H9 (cell line): ENCODE data around the gene TTC31. TPM values are rescaled to one million over a fixed set of nuclear protein-coding genes. Genes with fewer than 3 reads are reported as not detected.
"Not testable (repeated sequence)": the region's sequence is repeated elsewhere in the genome, so short reads cannot be mapped to it uniquely, and the experiment has no call there.

Experiments used
- DNase-seq: peaks from one replicate; pipeline ENCODE4 v3.0.0-alpha.2; 2017
- H2AFZ ChIP-seq: one replicate; pipeline ENCODE4 v1.6.1; 2013; ENCODE audit warnings: mild to moderate bottlenecking, low read length, control low read depth, moderate library complexity
- H2AK5ac ChIP-seq: 2 replicates; pipeline ENCODE4 v1.6.1; 2013; ENCODE audit warnings: low read length, control low read depth, mixed read lengths; ENCODE audit not compliant: insufficient read length
- H2BK120ac ChIP-seq: one replicate; pipeline ENCODE4 v1.6.1; 2013; ENCODE audit warnings: low read depth, mild to moderate bottlenecking, low read length, control low read depth, inconsistent platforms; ENCODE audit not compliant: poor library complexity, severe bottlenecking
- H2BK12ac ChIP-seq: 2 replicates; pipeline ENCODE4 v1.6.1; 2013; ENCODE audit warnings: low read length, control low read depth, mixed read lengths, low read depth; ENCODE audit not compliant: insufficient read length
- H2BK15ac ChIP-seq: 2 replicates; pipeline ENCODE4 v1.6.1; 2013; ENCODE audit warnings: low read depth, low read length, control low read depth
- H2BK20ac ChIP-seq: one replicate; pipeline ENCODE4 v1.6.1; 2013; ENCODE audit warnings: low read depth, mild to moderate bottlenecking, low read length, control low read depth, inconsistent platforms; ENCODE audit not compliant: poor library complexity, severe bottlenecking
- H2BK5ac ChIP-seq: 2 replicates; pipeline ENCODE4 v1.6.1; 2013; ENCODE audit warnings: low read length, control low read depth, mixed read lengths; ENCODE audit not compliant: insufficient read length
- H3K14ac ChIP-seq: 2 replicates; pipeline ENCODE4 v1.6.1; 2013; ENCODE audit warnings: low read length, control low read depth; ENCODE audit not compliant: insufficient read depth
- H3K18ac ChIP-seq: 2 replicates; pipeline ENCODE4 v1.6.1; 2013; ENCODE audit warnings: low read depth, mild to moderate bottlenecking, mixed read lengths, low read length, control low read depth; ENCODE audit not compliant: insufficient read length
- H3K23ac ChIP-seq: 2 replicates; pipeline ENCODE4 v1.6.1; 2013; ENCODE audit warnings: low read length, control low read depth, mixed read lengths, low read depth; ENCODE audit not compliant: insufficient read length
- H3K23me2 ChIP-seq: 2 replicates; pipeline ENCODE4 v1.6.1; 2013; ENCODE audit warnings: low read depth, mild to moderate bottlenecking, mixed read lengths, low read length, control low read depth; ENCODE audit not compliant: insufficient read length, poor library complexity, severe bottlenecking
- H3K27ac ChIP-seq: 2 replicates; pipeline ENCODE4 v1.5.1; 2013; ENCODE audit warnings: low read length, control low read depth, mixed read lengths, low read depth; ENCODE audit not compliant: insufficient read length
- H3K27me3 ChIP-seq: 2 replicates; pipeline ENCODE4 v1.6.1; 2013; ENCODE audit warnings: low read length, control low read depth, inconsistent platforms; ENCODE audit not compliant: insufficient read depth
- H3K4ac ChIP-seq: 2 replicates; pipeline ENCODE4 v1.6.1; 2013; ENCODE audit warnings: low read depth, mild to moderate bottlenecking, control low read depth, inconsistent platforms, low read length, moderate library complexity
- H3K4me1 ChIP-seq: 2 replicates; pipeline ENCODE4 v1.6.1; 2013; ENCODE audit warnings: low read length, control low read depth, inconsistent platforms; ENCODE audit not compliant: insufficient read depth
- H3K4me2 ChIP-seq: 2 replicates; pipeline ENCODE4 v1.6.1; 2013; ENCODE audit warnings: low read length, control low read depth, mixed read lengths; ENCODE audit not compliant: insufficient read length, insufficient read depth
- H3K56ac ChIP-seq: 2 replicates; pipeline ENCODE4 v1.6.1; 2013; ENCODE audit warnings: low read depth, mild to moderate bottlenecking, mixed read lengths, low read length, control low read depth; ENCODE audit not compliant: insufficient read length
- H3K79me1 ChIP-seq: 2 replicates; pipeline ENCODE4 v1.6.1; 2013; ENCODE audit warnings: low read depth, mild to moderate bottlenecking, moderate library complexity, low read length, control low read depth, inconsistent platforms; ENCODE audit not compliant: insufficient read depth, poor library complexity, severe bottlenecking
- H3K79me2 ChIP-seq: 2 replicates; pipeline ENCODE4 v1.6.1; 2013; ENCODE audit warnings: low read length, control low read depth, inconsistent platforms; ENCODE audit not compliant: insufficient read depth
- H3K9ac ChIP-seq: 2 replicates; pipeline ENCODE4 v1.6.1; 2013; ENCODE audit warnings: low read length, control low read depth, mixed read lengths; ENCODE audit not compliant: insufficient read length; ENCODE audit errors: extremely low read depth
- H3K9me3 ChIP-seq: one replicate; pipeline ENCODE4 v1.6.1; 2013; ENCODE audit warnings: low read depth, low read length, inconsistent platforms; ENCODE audit not compliant: control insufficient read depth
- H3T11ph ChIP-seq: one replicate; pipeline ENCODE4 v1.6.1; 2013; ENCODE audit warnings: mild to moderate bottlenecking, low read length, control low read depth, inconsistent platforms
- H4K20me1 ChIP-seq: one replicate; pipeline ENCODE4 v1.6.1; 2013; ENCODE audit not compliant: control insufficient read depth, insufficient read length, insufficient read depth
- H4K5ac ChIP-seq: 2 replicates; pipeline ENCODE4 v1.6.1; 2013; ENCODE audit warnings: low read depth, mild to moderate bottlenecking, mixed read lengths, low read length, control low read depth; ENCODE audit not compliant: insufficient read length
- H4K8ac ChIP-seq: replicated peaks from 2 replicates; pipeline ENCODE4 v1.6.1; 2013; ENCODE audit warnings: low read length, control low read depth, mixed read lengths, low read depth; ENCODE audit not compliant: insufficient read length
- H4K91ac ChIP-seq: 2 replicates; pipeline ENCODE4 v1.6.1; 2013; ENCODE audit warnings: low read depth, mild to moderate bottlenecking, moderate library complexity, mixed read lengths, low read length, control low read depth; ENCODE audit not compliant: insufficient read length
- H3K27ac Mint-ChIP-seq, 3 experiments: 2 replicates in 2 of 3; 3 replicates in 1 of 3; pipeline ENCODE4 v1.8.0; 2020 to 2021; ENCODE audit warnings: mixed read lengths in 3 of 3, mild to moderate bottlenecking in 1 of 3, moderate library complexity in 1 of 3
- H3K27me3 Mint-ChIP-seq: 2 replicates; pipeline ENCODE4 v1.8.0; 2021; ENCODE audit warnings: low read depth, mild to moderate bottlenecking, moderate library complexity, mixed read lengths
- H3K36me3 Mint-ChIP-seq, 3 experiments: 2 replicates in 2 of 3; 3 replicates in 1 of 3; pipeline ENCODE4 v1.8.0; 2020 to 2021; ENCODE audit warnings: low read depth in 3 of 3, mixed read lengths in 3 of 3; ENCODE audit not compliant: insufficient read depth in 1 of 3
- H3K4me1 Mint-ChIP-seq, 2 experiments: 2 replicates each; pipeline ENCODE4 v1.8.0; 2020; ENCODE audit warnings: mixed read lengths in 2 of 2
- H3K4me3 Mint-ChIP-seq, 2 experiments: 2 replicates in 1 of 2; 3 replicates in 1 of 2; pipeline ENCODE4 v1.8.0; 2020 to 2021; ENCODE audit warnings: mild to moderate bottlenecking in 2 of 2, mixed read lengths in 2 of 2, moderate library complexity in 1 of 2
- H3K9me3 Mint-ChIP-seq, 2 experiments: 2 replicates in 1 of 2; 3 replicates in 1 of 2; pipeline ENCODE4 v1.8.0; 2020; ENCODE audit warnings: mild to moderate bottlenecking in 2 of 2, mixed read lengths in 2 of 2, moderate library complexity in 1 of 2
- WGBS: extraction: QIAGEN DNeasy Blood & Tissue Kit; methylation state at CpG from one replicate; pipeline ENCODE4 v1.1.7; 2013; ENCODE audit warnings: missing lambda C conversion rate, low lambda C conversion rate, mixed read lengths; ENCODE audit not compliant: insufficient read length; ENCODE audit errors: extremely low coverage; 5-methylcytosine and 5-hydroxymethylcytosine counted together
- total RNA-seq: library from RNA; stranded (reverse); gene quantifications from 2 replicates; pipeline ENCODE4 v1.2.1, GENCODE V29; 2021
- TF ChIP-seq, protein P1 (sequence below): fragments of 200-600 bp; sonication (generic); conservative IDR thresholded peaks from 3 replicates; pipeline ENCODE4 v1.8.0; 2021; ENCODE audit warnings: antibody characterized with exemption, mild to moderate bottlenecking

Gene TTC31
- total RNA-seq, 1 experiment from 2014 or later, result 33.3 TPM

DNA sequence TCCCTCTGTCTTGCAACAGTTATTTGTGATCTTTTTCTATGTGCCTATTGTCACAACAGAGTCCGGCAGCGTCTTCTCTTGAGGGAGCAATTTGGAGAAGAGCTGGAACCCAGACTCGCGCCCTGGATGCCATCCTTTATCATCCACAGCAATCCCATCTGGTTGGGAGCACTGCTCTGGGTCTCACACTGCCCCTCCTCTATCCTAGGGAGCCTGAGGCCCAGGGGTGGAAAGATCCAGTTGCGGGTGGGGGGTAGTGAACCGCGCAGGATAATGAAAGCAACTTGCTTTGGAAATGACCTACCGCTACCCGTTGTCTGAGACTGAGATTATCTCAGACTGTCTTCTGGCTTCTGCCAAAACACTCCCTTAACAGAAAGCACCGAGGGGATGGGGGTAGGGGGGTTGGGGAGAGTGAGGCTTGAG lies 23.9 kb upstream of the TTC31 start:
- Mint-ChIP-seq H3K27ac (peak overlapping the region; percentile 67 to 98 (median 98); a peak in 5 of 7 replicates), H3K27me3 (no peaks in the 10 kb centered on the region), H3K4me1 (peaks cover 28 to 37% of the 10 kb centered on the region in 2 experiments), H3K9me3 (no peaks in the 10 kb centered on the region), H3K4me3 (peak overlapping the region; percentile 96 to 97), H3K36me3 (peaks cover 10 to 29% (median 28%) of the 10 kb centered on the region in 3 experiments; a peak in 6 of 7 replicates)
- no CpG with 5 or more reads among the region's 10 CpGs for WGBS
- H3K27me3 ChIP-seq, result no peaks in the 10 kb centered on the region
- TF ChIP-seq, protein P1, sequence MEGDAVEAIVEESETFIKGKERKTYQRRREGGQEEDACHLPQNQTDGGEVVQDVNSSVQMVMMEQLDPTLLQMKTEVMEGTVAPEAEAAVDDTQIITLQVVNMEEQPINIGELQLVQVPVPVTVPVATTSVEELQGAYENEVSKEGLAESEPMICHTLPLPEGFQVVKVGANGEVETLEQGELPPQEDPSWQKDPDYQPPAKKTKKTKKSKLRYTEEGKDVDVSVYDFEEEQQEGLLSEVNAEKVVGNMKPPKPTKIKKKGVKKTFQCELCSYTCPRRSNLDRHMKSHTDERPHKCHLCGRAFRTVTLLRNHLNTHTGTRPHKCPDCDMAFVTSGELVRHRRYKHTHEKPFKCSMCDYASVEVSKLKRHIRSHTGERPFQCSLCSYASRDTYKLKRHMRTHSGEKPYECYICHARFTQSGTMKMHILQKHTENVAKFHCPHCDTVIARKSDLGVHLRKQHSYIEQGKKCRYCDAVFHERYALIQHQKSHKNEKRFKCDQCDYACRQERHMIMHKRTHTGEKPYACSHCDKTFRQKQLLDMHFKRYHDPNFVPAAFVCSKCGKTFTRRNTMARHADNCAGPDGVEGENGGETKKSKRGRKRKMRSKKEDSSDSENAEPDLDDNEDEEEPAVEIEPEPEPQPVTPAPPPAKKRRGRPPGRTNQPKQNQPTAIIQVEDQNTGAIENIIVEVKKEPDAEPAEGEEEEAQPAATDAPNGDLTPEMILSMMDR, result no peak
- no peak overlapping the region for H3T11ph ChIP-seq
- H3K18ac ChIP-seq, result no peak overlapping the region
- no peak overlapping the region for H3K23ac ChIP-seq
- no peaks in the 10 kb centered on the region for H3K9me3 ChIP-seq
- H4K91ac ChIP-seq, result no peak overlapping the region
- no peak overlapping the region for H2AK5ac ChIP-seq
- peaks cover 2% of the 10 kb centered on the region; the same call in 1 of the 2 replicates for H3K4me1 ChIP-seq
- no peak overlapping the region for H2BK120ac ChIP-seq
- no peak overlapping the region for H2BK12ac ChIP-seq
- H3K56ac ChIP-seq, result no peak overlapping the region
- peak overlapping the region; percentile 97 for H3K4me2 ChIP-seq
- peaks cover 18% of the 10 kb centered on the region for H3K23me2 ChIP-seq
- H2AFZ ChIP-seq, result no peak overlapping the region
- no peaks in the 10 kb centered on the region for H3K79me2 ChIP-seq
- H4K8ac ChIP-seq, result no peak overlapping the region
- 0 out of 2 replicates have a peak overlapping the region, but pooled peaks have one; percentile 82 for H3K14ac ChIP-seq
- no peak overlapping the region for H2BK20ac ChIP-seq
- H4K20me1 ChIP-seq, result peaks cover 2% of the 10 kb centered on the region
- no peak overlapping the region for H3K27ac ChIP-seq
- DNase-seq, result no peak
- no peaks in the 10 kb centered on the region for H3K79me1 ChIP-seq
- H4K5ac ChIP-seq, result no peak overlapping the region
- no peak overlapping the region for H2BK5ac ChIP-seq
- H3K9ac ChIP-seq, result peak overlapping the region; percentile 92
- no peak overlapping the region for H2BK15ac ChIP-seq
- no peak overlapping the region; the same call in 1 of the 2 replicates for H3K4ac ChIP-seq

DNA sequence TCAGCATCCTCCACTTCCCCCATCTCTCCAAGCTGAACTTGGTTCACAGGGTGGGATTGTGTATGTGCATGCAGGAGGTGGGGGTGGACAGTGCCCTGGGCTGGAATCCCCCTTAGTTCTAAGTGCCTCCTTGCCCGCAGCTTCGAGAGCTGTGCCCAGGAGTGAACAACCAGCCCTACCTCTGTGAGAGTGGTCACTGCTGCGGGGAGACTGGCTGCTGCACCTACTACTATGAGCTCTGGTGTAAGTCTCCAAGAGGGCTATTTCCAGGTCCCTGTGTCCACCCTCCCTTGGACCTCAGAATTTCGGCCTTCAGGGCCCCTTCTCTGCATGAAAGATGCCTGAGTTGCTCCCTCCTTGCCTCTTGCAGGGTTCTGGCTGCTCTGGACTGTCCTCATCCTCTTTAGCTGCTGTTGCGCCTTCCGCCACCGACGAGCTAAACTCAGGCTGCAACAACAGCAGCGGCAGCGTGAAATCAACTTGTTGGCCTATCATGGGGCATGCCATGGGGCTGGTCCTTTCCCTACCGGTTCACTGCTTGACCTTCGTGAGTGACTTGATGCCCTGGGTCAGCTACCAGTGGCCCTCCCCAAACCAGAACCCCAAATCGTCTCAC lies 23.3 kb upstream of the TTC31 start:
- DNase-seq, result not testable (repeated sequence)

More for the DNA sequence above, 23.3 kb upstream of the TTC31 start:
- not testable (repeated sequence) for H3K9me3 ChIP-seq, H3K4me1 ChIP-seq, H4K8ac ChIP-seq, H2BK120ac ChIP-seq, H3K56ac ChIP-seq, H2BK12ac ChIP-seq, H3K4ac ChIP-seq, H3K27ac ChIP-seq, H3K23ac ChIP-seq, H3K27ac Mint-ChIP-seq, H3K9ac ChIP-seq, H3K14ac ChIP-seq, H4K91ac ChIP-seq, H2AFZ ChIP-seq, H3K18ac ChIP-seq, H4K20me1 ChIP-seq, H3K79me2 ChIP-seq, H3K9me3 Mint-ChIP-seq, H4K5ac ChIP-seq, H3K27me3 ChIP-seq, H2BK5ac ChIP-seq, H3T11ph ChIP-seq, H2BK20ac ChIP-seq, H2AK5ac ChIP-seq, H2BK15ac ChIP-seq, H3K27me3 Mint-ChIP-seq, H3K79me1 ChIP-seq
- H3K36me3 Mint-ChIP-seq, result peaks cover 10 to 29% (median 28%) of the 10 kb centered on the region in 3 experiments; a peak in 6 of 7 replicates
- WGBS, result no CpG with 5 or more reads among the region's 13 CpGs
- Histone ChIP-seq H3K23me2 (peaks cover 18% of the 10 kb centered on the region), H3K4me2 (peak overlapping the region; percentile 97)
- peaks cover 30 to 35% of the 10 kb centered on the region in 2 experiments for H3K4me1 Mint-ChIP-seq
- H3K4me3 Mint-ChIP-seq, result peak overlapping the region; percentile 96 to 97
